Gastroesophageal sphincter (tissue), 4 donors: ENCODE measurements around the gene EHBP1. TPM values are rescaled to one million over a fixed set of nuclear protein-coding genes. Genes with fewer than 3 reads are reported as not detected.

ENCODE experiments used
- ATAC-seq: fragments of 150-250 bp; one replicate; pipeline ENCODE4 v1.9.1; 2016; ENCODE audit warnings: mild to moderate bottlenecking, moderate library complexity
- H3K27ac ChIP-seq, 4 donors: fragments of 200-600 bp; sonication (generic) in 3 of 4; 1 replicate in 3 of 4; 2 replicates in 1 of 4; pipeline ENCODE4 v1.5.1; 2016 to 2019
- H3K27me3 ChIP-seq: fragments of 200-600 bp; sonication (generic); one replicate; pipeline ENCODE4 v1.5.1; 2019
- H3K36me3 ChIP-seq, 2 donors: fragments of 200-600 bp; sonication (generic); one replicate each; pipeline ENCODE4 v1.5.1; 2019; ENCODE audit warnings: control low read depth in 1 of 2
- H3K4me1 ChIP-seq, 3 donors: fragments of 200-600 bp; sonication (generic); 1 replicate in 2 of 3; 2 replicates in 1 of 3; pipeline ENCODE4 v1.5.1; 2016 to 2019; ENCODE audit warnings: control low read depth in 2 of 3
- H3K4me3 ChIP-seq, 2 donors: fragments of 200-600 bp; sonication (generic); one replicate each; pipeline ENCODE4 v1.5.1; 2019; ENCODE audit warnings: mild to moderate bottlenecking in 1 of 2, moderate library complexity in 1 of 2
- H3K9me3 ChIP-seq, 3 donors: fragments of 200-600 bp; sonication (generic); one replicate each; pipeline ENCODE4 v1.5.1; 2017 to 2019; ENCODE audit warnings: control low read depth in 2 of 3
- CTCF ChIP-seq, 4 experiments: fragments of 200-600 bp in 2 of 4; fragments of 450-650 bp in 2 of 4; sonication (generic) in 1 of 4; IDR thresholded peaks; one replicate each; pipeline ENCODE4 v1.5.1; 2017 to 2019; ENCODE audit warnings: antibody characterized with exemption in 4 of 4, mild to moderate bottlenecking in 2 of 4, moderate library complexity in 2 of 4
- EP300 ChIP-seq: sonication (generic); formaldehyde crosslinking; IDR thresholded peaks from one replicate; pipeline ENCODE4 v1.6.1; 2017; ENCODE audit warnings: antibody characterized with exemption, mild to moderate bottlenecking
- POLR2A ChIP-seq, 2 donors: fragments of 450-650 bp; IDR thresholded peaks; one replicate each; pipeline ENCODE4 v1.6.1; 2017; ENCODE audit warnings: antibody characterized with exemption in 2 of 2, mild to moderate bottlenecking in 2 of 2, moderate library complexity in 1 of 2
- POLR2AphosphoS5 ChIP-seq: sonication (generic); formaldehyde crosslinking; IDR thresholded peaks from one replicate; pipeline ENCODE4 v1.6.1; 2017; ENCODE audit warnings: antibody characterized with exemption
- WGBS, 2 donors: methylation state at CpG; one replicate each; pipeline ENCODE4 v1.1.5; 2018; ENCODE audit warnings: low coverage in 1 of 2; 5-methylcytosine and 5-hydroxymethylcytosine counted together
- total RNA-seq, 4 donors: library from RNA; depleted of rRNA; stranded (reverse); fragments of >200 nt; gene quantifications; one replicate each; pipeline ENCODE4 v1.1.0, GENCODE V29; 2016

Gene EHBP1
- total RNA-seq, 4 donors from 2014 or later: 82.4 to 159 (median 146) TPM

- TF ChIP-seq EP300 (no peak), POLR2A (IDR thresholded peaks at IDR 0.05) (no peak), CTCF (IDR thresholded peaks at IDR 0.05) (no peak), POLR2AphosphoS5 (no peak)
- no peak overlapping the region for H3K27ac ChIP-seq
- H3K9me3 ChIP-seq: peaks cover 0 to 9% (median 0%) of the 10 kb centered on the region in 3 donors
- 0% methylated on average over 3 of the region's 67 CpGs; no CpG with 5 or more reads in 1 of the 2 donors for WGBS, 2 donors
- ATAC-seq: no peak
- no peaks in the 10 kb centered on the region for H3K36me3 ChIP-seq
- H3K27me3 ChIP-seq: peaks cover 100% of the 10 kb centered on the region
- peak overlapping the region in 1 of 2 donors; percentile 29 for H3K4me3 ChIP-seq
- peaks cover 2 to 59% (median 36%) of the 10 kb centered on the region in 3 donors for H3K4me1 ChIP-seq
Observed at GRCh38 chr2:63058921-63059792, 353.6 kb downstream of the EHBP1 start.

GRCh38 chr2:63059793-63060471 is 354.4 kb downstream of the EHBP1 start:
- Histone ChIP-seq H3K36me3 (no peaks in the 10 kb centered on the region), H3K4me3 (peak overlapping the region in 1 of 2 donors; percentile 29), H3K27ac (no peak overlapping the region), H3K4me1 (peaks cover 2 to 51% (median 36%) of the 10 kb centered on the region in 3 donors), H3K27me3 (peaks cover 100% of the 10 kb centered on the region), H3K9me3 (peaks cover 0 to 6% (median 0%) of the 10 kb centered on the region in 3 donors)
- no peak for TF ChIP-seq CTCF (IDR thresholded peaks at IDR 0.05)
- TF ChIP-seq POLR2AphosphoS5: peak; percentile 46
- TF ChIP-seq POLR2A (IDR thresholded peaks at IDR 0.05): no peak
- TF ChIP-seq EP300: no peak
- ATAC-seq: no peak
- 6 to 9% methylated on average over 11 to 12 of the region's 39 CpGs for WGBS, 2 donors

- no peak overlapping the region for H3K27ac ChIP-seq
- peaks cover 2 to 45% (median 31%) of the 10 kb centered on the region in 3 donors for H3K4me1 ChIP-seq
- H3K9me3 ChIP-seq: peaks cover 0 to 6% (median 0%) of the 10 kb centered on the region in 3 donors
- no peak overlapping the region for H3K4me3 ChIP-seq
- peaks cover 100% of the 10 kb centered on the region for H3K27me3 ChIP-seq
- H3K36me3 ChIP-seq: no peaks in the 10 kb centered on the region
- WGBS, 2 donors: 30 to 34% methylated on average over 5 of the region's 5 CpGs
- TF ChIP-seq EP300 (no peak), CTCF (IDR thresholded peaks at IDR 0.05) (no peak), POLR2A (IDR thresholded peaks at IDR 0.05) (no peak), POLR2AphosphoS5 (no peak)
- no peak for ATAC-seq
Observed at GRCh38 chr2:63060472-63060991, 355.0 kb downstream of the EHBP1 start.

- 67 to 83% methylated on average over 1 of the region's 1 CpG for WGBS, 2 donors
Observed at GRCh38 chr2:63064197-63064596, 358.7 kb downstream of the EHBP1 start.

More at GRCh38 chr2:63064197-63064596, 358.7 kb downstream of the EHBP1 start:
- no peak overlapping the region for H3K27ac ChIP-seq
- H3K4me1 ChIP-seq: peaks cover 0 to 10% (median 6%) of the 10 kb centered on the region in 3 donors
- ATAC-seq: no peak
- TF ChIP-seq EP300: no peak
- no peak for TF ChIP-seq POLR2A (IDR thresholded peaks at IDR 0.05)
- no peak for TF ChIP-seq POLR2AphosphoS5
- no peak for TF ChIP-seq CTCF (IDR thresholded peaks at IDR 0.05)
- H3K9me3 ChIP-seq: peaks cover 0 to 6% (median 0%) of the 10 kb centered on the region in 3 donors
- no peak overlapping the region for H3K4me3 ChIP-seq
- H3K36me3 ChIP-seq: no peaks in the 10 kb centered on the region
- peaks cover 96% of the 10 kb centered on the region for H3K27me3 ChIP-seq
